Activated CD8-positive, alpha-beta memory T cell treated with anti-CD3 and anti-CD28 coated beads, Interleukin-2, amount 50 U/mL, for 1 hour (primary cell): Measurements from ENCODE around the gene CD8B.

Source experiments
- DNase-seq: peaks from one replicate; pipeline ENCODE4 v3.0.0-alpha.2; 2020; ENCODE audit errors: extremely low read depth

Gene CD8B

DNA sequence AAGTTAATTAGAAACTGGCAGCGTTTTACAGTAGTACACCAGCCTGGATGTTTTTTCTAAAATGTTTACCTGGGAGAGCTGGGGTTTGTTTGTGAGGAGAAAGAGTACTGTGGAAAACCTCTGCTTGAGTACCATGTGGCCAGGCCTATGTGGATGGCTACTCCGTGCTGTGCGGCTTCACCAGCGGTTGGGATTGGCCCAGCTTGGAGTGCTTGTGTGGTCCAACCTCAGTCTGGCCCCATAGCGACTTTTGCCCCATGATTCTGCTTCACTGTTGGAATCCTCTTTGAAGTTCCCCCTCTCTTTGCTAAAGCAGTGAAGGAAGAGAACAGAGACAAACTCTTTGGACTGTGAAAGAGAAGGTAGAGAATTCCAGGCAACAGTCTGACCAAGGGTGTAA lies 86.8 kb downstream of the CD8B start:
- no peak for DNase-seq

- no peak for DNase-seq
Measured at GRCh38 chr2:86772611-86773010, 89.1 kb downstream of the CD8B start.

GRCh38 chr2:86770816-86771301 lies 90.8 kb downstream of the CD8B start:
- DNase-seq, result no peak

- DNase-seq, result no peak
Measured at GRCh38 chr2:86769838-86770237, 91.8 kb downstream of the CD8B start.

DNA sequence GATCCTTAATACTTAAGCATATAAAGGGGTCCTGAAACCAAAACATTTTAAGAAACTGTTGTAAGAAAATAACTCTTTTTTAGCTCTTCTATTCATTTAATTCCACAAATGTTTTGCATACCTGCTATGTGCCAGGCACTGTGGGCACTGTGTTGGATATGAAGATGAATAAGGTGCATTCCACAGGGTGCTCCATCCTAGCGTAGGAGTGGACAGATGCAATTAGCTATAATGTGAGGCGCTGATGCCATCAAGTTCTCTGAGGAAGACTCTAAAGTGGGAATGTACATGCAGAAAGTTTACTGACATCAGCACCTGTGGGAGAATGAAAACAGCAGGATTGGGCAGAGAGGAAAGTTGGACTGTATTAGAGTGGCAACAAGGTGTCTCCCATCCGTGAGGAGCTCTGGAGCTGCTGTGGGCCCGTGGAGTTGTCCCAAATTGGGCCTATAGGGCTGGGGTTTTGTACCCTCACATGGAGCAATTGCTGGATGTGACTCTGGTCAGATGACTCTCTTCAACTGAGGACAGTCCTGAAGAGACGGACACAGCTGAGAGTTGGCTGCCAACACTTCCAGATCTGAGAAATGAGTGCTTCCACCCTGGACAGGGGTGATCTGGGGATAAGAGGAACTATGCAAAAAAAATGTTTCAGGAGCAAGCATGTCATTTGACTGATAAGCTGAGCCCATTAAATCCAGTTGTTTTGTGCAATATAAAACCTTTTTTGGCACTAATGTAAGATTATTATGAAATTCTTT lies 93.3 kb downstream of the CD8B start:
- no peak for DNase-seq
